Measurements from ENCODE around the gene TMCO5A. TPM values are rescaled to one million over a fixed set of nuclear protein-coding genes. Genes with fewer than 3 reads are reported as not detected.

Gene TMCO5A
- total RNA-seq, 2 experiments from 2014 or later: not detected

GRCh38 chr15:37891766-37892368, 42.6 kb upstream of the TMCO5A start:
- Histone ChIP-seq H3K9me2 (ENCODE audit: insufficient read depth, low read length) (no peaks in the 10 kb centered on the region), H3K36me3 (ENCODE audit: insufficient read depth, low read length) (no peaks in the 10 kb centered on the region), H3K27ac (ENCODE audit: low read depth, low read length, poor library complexity, severe bottlenecking) (no peak overlapping the region), H3K79me2 (ENCODE audit: insufficient read depth, low read depth, low read length) (no peaks in the 10 kb centered on the region), H4K20me1 (ENCODE audit: insufficient read depth, low read length) (no peaks in the 10 kb centered on the region), H2AFZ (ENCODE audit: low read length) (no peak overlapping the region; the same call in 1 of the 2 replicates), H3K4me3 (ENCODE audit: low read depth, low read length, poor library complexity, severe bottlenecking) (no peak overlapping the region), H3K4me1 (ENCODE audit: insufficient read depth, low read length, poor library complexity, severe bottlenecking) (no peaks in the 10 kb centered on the region), H3K9me3 (ENCODE audit: low read length) (no peaks in the 10 kb centered on the region), H3K4me2 (ENCODE audit: low read length) (no peak overlapping the region)
- no TSS peak for BruUV-seq (replicated peaks)
- TF ChIP-seq EZH2phosphoT487 (IDR thresholded peaks at IDR 0.05; ENCODE audit: borderline replicate concordance, low read depth, low read length) (no peak), CTCF (conservative IDR thresholded peaks at IDR 0.05; ENCODE audit: low read length) (peak; percentile 84)
- ChIA-PET CTCF (ENCODE audit: unreplicated experiment) (no interaction called here), POLR2A (interaction anchor here (0.5 to 1.4 kb wide), 4 partner anchors 10 to 855 kb away, joined by 3 to 4 read pairs (median 4); no protein-coding TSS in a partner anchor)
- peak; percentile 43 for DNase-seq (ENCODE audit: low spot score)
- intact Hi-C loops (cut with micrococcal nuclease; ENCODE audit: unreplicated experiment): no loop called here

GRCh38 chr15:37893309-37893708, 41.1 kb upstream of the TMCO5A start:
- H3K4me3 ChIP-seq (ENCODE audit: low read depth, low read length, poor library complexity, severe bottlenecking): no peak overlapping the region
- H3K9me3 ChIP-seq (ENCODE audit: low read length): no peaks in the 10 kb centered on the region
- CTCF ChIA-PET (ENCODE audit: unreplicated experiment): no interaction called here
- no peak overlapping the region for H2AFZ ChIP-seq (ENCODE audit: low read length)
- no TSS peak for BruUV-seq (replicated peaks)
- H3K36me3 ChIP-seq (ENCODE audit: insufficient read depth, low read length): no peaks in the 10 kb centered on the region
- H4K20me1 ChIP-seq (ENCODE audit: insufficient read depth, low read length): no peaks in the 10 kb centered on the region
- intact Hi-C loops (cut with micrococcal nuclease; ENCODE audit: unreplicated experiment): no loop called here
- H3K4me2 ChIP-seq (ENCODE audit: low read length): no peak overlapping the region
- TF ChIP-seq EZH2phosphoT487 (IDR thresholded peaks at IDR 0.05; ENCODE audit: borderline replicate concordance, low read depth, low read length): no peak
- TF ChIP-seq CTCF (conservative IDR thresholded peaks at IDR 0.05; ENCODE audit: low read length): no peak
- no peak for DNase-seq (ENCODE audit: low spot score)
- no peaks in the 10 kb centered on the region for H3K9me2 ChIP-seq (ENCODE audit: insufficient read depth, low read length)
- H3K79me2 ChIP-seq (ENCODE audit: insufficient read depth, low read depth, low read length): no peaks in the 10 kb centered on the region
- no peak overlapping the region for H3K27ac ChIP-seq (ENCODE audit: low read depth, low read length, poor library complexity, severe bottlenecking)
- POLR2A ChIA-PET: interaction anchor here (1.0 kb wide), 1 partner anchor 11 kb away, joined by 3 read pairs; no protein-coding TSS in a partner anchor
- no peaks in the 10 kb centered on the region for H3K4me1 ChIP-seq (ENCODE audit: insufficient read depth, low read length, poor library complexity, severe bottlenecking)

GRCh38 chr15:37898362-37898761, 36.1 kb upstream of the TMCO5A start:
- CTCF ChIA-PET (ENCODE audit: unreplicated experiment): no interaction called here

More at GRCh38 chr15:37898362-37898761, 36.1 kb upstream of the TMCO5A start:
- Histone ChIP-seq H4K20me1 (ENCODE audit: insufficient read depth, low read length) (no peaks in the 10 kb centered on the region), H3K27ac (ENCODE audit: low read depth, low read length, poor library complexity, severe bottlenecking) (no peak overlapping the region), H3K4me2 (ENCODE audit: low read length) (no peak overlapping the region), H3K4me1 (ENCODE audit: insufficient read depth, low read length, poor library complexity, severe bottlenecking) (no peaks in the 10 kb centered on the region), H3K79me2 (ENCODE audit: insufficient read depth, low read depth, low read length) (no peaks in the 10 kb centered on the region), H3K9me2 (ENCODE audit: insufficient read depth, low read length) (no peaks in the 10 kb centered on the region), H3K9me3 (ENCODE audit: low read length) (no peaks in the 10 kb centered on the region), H3K36me3 (ENCODE audit: insufficient read depth, low read length) (no peaks in the 10 kb centered on the region), H2AFZ (ENCODE audit: low read length) (no peak overlapping the region), H3K4me3 (ENCODE audit: low read depth, low read length, poor library complexity, severe bottlenecking) (no peak overlapping the region)
- DNase-seq (ENCODE audit: low spot score): no peak
- intact Hi-C loops (cut with micrococcal nuclease; ENCODE audit: unreplicated experiment): no loop called here
- no TSS peak for BruUV-seq (replicated peaks)
- POLR2A ChIA-PET: no interaction called here
- TF ChIP-seq EZH2phosphoT487 (IDR thresholded peaks at IDR 0.05; ENCODE audit: borderline replicate concordance, low read depth, low read length) (no peak), CTCF (conservative IDR thresholded peaks at IDR 0.05; ENCODE audit: low read length) (no peak)

Measured in OCI-LY7 (cell line).